ENCODE measurements around the gene WNT4. TPM values are rescaled to one million over a fixed set of nuclear protein-coding genes. Genes with fewer than 3 reads are reported as not detected.
A peak's percentile ranks its signal among the peaks of the same experiment; 100 is the strongest.

Gene WNT4
- total RNA-seq, 6 donors from 2014 or later = 1.0 to 3.2 (median 2.0) TPM

GRCh38 chr1:22164841-22165808, 22.2 kb upstream of the WNT4 start:
- DNase-seq = no peak
- TF ChIP-seq POLR2AphosphoS5 (IDR thresholded peaks at IDR 0.05) (no peak), POLR2A (IDR thresholded peaks at IDR 0.05) (no peak), EP300 (IDR thresholded peaks at IDR 0.05) (no peak)
- no peaks in the 10 kb centered on the region for H3K36me3 ChIP-seq
- H3K4me3 ChIP-seq = no peak overlapping the region
- H3K9me3 ChIP-seq = no peaks in the 10 kb centered on the region
- ATAC-seq (ENCODE audit: low FRiP score in 2 of 2) = no peak
- no peak overlapping the region for H3K27ac ChIP-seq
- no peaks in the 10 kb centered on the region for H3K27me3 ChIP-seq
- H3K4me1 ChIP-seq = no peaks in the 10 kb centered on the region
- WGBS, 2 donors = 85 to 87% methylated on average over 14 of the region's 14 CpGs

- H3K4me3 ChIP-seq = no peak overlapping the region
- no peaks in the 10 kb centered on the region for H3K36me3 ChIP-seq
- H3K27ac ChIP-seq = no peak overlapping the region
- H3K27me3 ChIP-seq = no peaks in the 10 kb centered on the region
- ATAC-seq (ENCODE audit: low FRiP score in 2 of 2) (no peak), DNase-seq (no peak)
- H3K4me1 ChIP-seq = no peaks in the 10 kb centered on the region
- 62 to 90% methylated on average over 6 of the region's 6 CpGs for WGBS, 2 donors
- TF ChIP-seq EP300 (IDR thresholded peaks at IDR 0.05) (no peak), POLR2AphosphoS5 (IDR thresholded peaks at IDR 0.05) (no peak), POLR2A (IDR thresholded peaks at IDR 0.05) (no peak), CTCF (IDR thresholded peaks at IDR 0.05) (no peak)
- no peaks in the 10 kb centered on the region for H3K9me3 ChIP-seq
These were observed 20.7 kb upstream of the WNT4 start for GRCh38 chr1:22163564-22163963.

GRCh38 chr1:22163137-22163536, 20.2 kb upstream of the WNT4 start:
- Histone ChIP-seq H3K27ac (no peak overlapping the region), H3K9me3 (no peaks in the 10 kb centered on the region), H3K4me1 (no peaks in the 10 kb centered on the region), H3K27me3 (no peaks in the 10 kb centered on the region), H3K4me3 (no peak overlapping the region), H3K36me3 (no peaks in the 10 kb centered on the region)
- TF ChIP-seq POLR2A (IDR thresholded peaks at IDR 0.05) (no peak), EP300 (IDR thresholded peaks at IDR 0.05) (no peak), CTCF (IDR thresholded peaks at IDR 0.05) (no peak), POLR2AphosphoS5 (IDR thresholded peaks at IDR 0.05) (no peak)
- WGBS, 2 donors = 72 to 85% methylated on average over 7 to 14 of the region's 14 CpGs
- ATAC-seq (ENCODE audit: low FRiP score in 2 of 2) (peak; percentile 12 to 19), DNase-seq (no peak)

- H3K27me3 ChIP-seq = no peaks in the 10 kb centered on the region
- no peak for TF ChIP-seq POLR2AphosphoS5 (IDR thresholded peaks at IDR 0.05)
- no peak for TF ChIP-seq POLR2A (IDR thresholded peaks at IDR 0.05)
- TF ChIP-seq CTCF (IDR thresholded peaks at IDR 0.05) = no peak
- no peak for TF ChIP-seq EP300 (IDR thresholded peaks at IDR 0.05)
- H3K4me3 ChIP-seq = no peak overlapping the region
- no peaks in the 10 kb centered on the region for H3K4me1 ChIP-seq
- no peaks in the 10 kb centered on the region for H3K9me3 ChIP-seq
- DNase-seq (no peak), ATAC-seq (ENCODE audit: low FRiP score in 2 of 2) (no peak)
- WGBS, 2 donors = 88 to 94% methylated on average over 12 to 17 of the region's 17 CpGs
- H3K27ac ChIP-seq = no peak overlapping the region
- H3K36me3 ChIP-seq = no peaks in the 10 kb centered on the region
These were observed 17.0 kb upstream of the WNT4 start for GRCh38 chr1:22159891-22160290.

- no peaks in the 10 kb centered on the region for H3K9me3 ChIP-seq
- no peaks in the 10 kb centered on the region for H3K4me1 ChIP-seq
- DNase-seq (no peak), ATAC-seq (ENCODE audit: low FRiP score in 2 of 2) (no peak)
- WGBS, 2 donors = 96 to 97% methylated on average over 3 to 4 of the region's 4 CpGs
- no peaks in the 10 kb centered on the region for H3K27me3 ChIP-seq
- no peak overlapping the region for H3K4me3 ChIP-seq
- TF ChIP-seq POLR2AphosphoS5 (IDR thresholded peaks at IDR 0.05) (no peak), EP300 (IDR thresholded peaks at IDR 0.05) (no peak), POLR2A (IDR thresholded peaks at IDR 0.05) (no peak), CTCF (IDR thresholded peaks at IDR 0.05) (no peak)
- H3K36me3 ChIP-seq = no peaks in the 10 kb centered on the region
- H3K27ac ChIP-seq = no peak overlapping the region
These were observed 15.8 kb upstream of the WNT4 start for GRCh38 chr1:22158654-22159053.

All from upper lobe of left lung (tissue), 6 donors.